Osteocyte (in vitro differentiated cells): ENCODE measurements around the gene MUC13. TPM values are rescaled to one million over a fixed set of nuclear protein-coding genes. Genes with fewer than 3 reads are reported as not detected.

Experiments used
- DNase-seq: peaks from one replicate; pipeline ENCODE4 v3.0.0; 2021; ENCODE audit warnings: mixed read lengths; ENCODE audit not compliant: unreplicated experiment; ENCODE audit errors: extremely low spot score
- H3K27ac Mint-ChIP-seq: one replicate; pipeline ENCODE4 v1.8.0; 2021; ENCODE audit warnings: mild to moderate bottlenecking, mixed read lengths; ENCODE audit not compliant: unreplicated experiment
- H3K27me3 Mint-ChIP-seq: one replicate; pipeline ENCODE4 v1.8.0; 2021; ENCODE audit warnings: mixed read lengths; ENCODE audit not compliant: unreplicated experiment
- H3K36me3 Mint-ChIP-seq: one replicate; pipeline ENCODE4 v1.8.0; 2021; ENCODE audit warnings: mixed read lengths; ENCODE audit not compliant: unreplicated experiment
- H3K4me1 Mint-ChIP-seq: one replicate; pipeline ENCODE4 v1.8.0; 2021; ENCODE audit warnings: mixed read lengths; ENCODE audit not compliant: unreplicated experiment
- H3K4me3 Mint-ChIP-seq: one replicate; pipeline ENCODE4 v1.8.0; 2021; ENCODE audit warnings: mild to moderate bottlenecking, moderate library complexity, mixed read lengths; ENCODE audit not compliant: unreplicated experiment
- H3K9me3 Mint-ChIP-seq: one replicate; pipeline ENCODE4 v1.8.0; 2021; ENCODE audit warnings: mixed read lengths; ENCODE audit not compliant: unreplicated experiment
- CTCF ChIP-seq: fragments of 200-600 bp; sonication (generic); IDR thresholded peaks from 2 replicates; pipeline ENCODE4 v1.5.0; 2021; ENCODE audit warnings: antibody characterized with exemption, mild to moderate bottlenecking, moderate library complexity
- total RNA-seq: library from RNA; stranded (reverse); gene quantifications from 2 replicates; pipeline ENCODE4 v1.2.1, GENCODE V29; 2021

The MUC13 gene
- total RNA-seq, 1 donor from 2014 or later: not detected

- no peaks in the 10 kb centered on the region for H3K27me3 Mint-ChIP-seq
- H3K4me1 Mint-ChIP-seq: peaks cover 2% of the 10 kb centered on the region
- DNase-seq: no peak
- TF ChIP-seq CTCF: no peak
- no peaks in the 10 kb centered on the region for H3K9me3 Mint-ChIP-seq
- H3K27ac Mint-ChIP-seq: no peak overlapping the region
- peaks cover 42% of the 10 kb centered on the region for H3K36me3 Mint-ChIP-seq
- H3K4me3 Mint-ChIP-seq: no peak overlapping the region
These were observed 33.4 kb upstream of the MUC13 start for GRCh38 chr3:124967964-124968363.

GRCh38 chr3:124966521-124967445 is 32.2 kb upstream of the MUC13 start:
- no peak overlapping the region for H3K27ac Mint-ChIP-seq
- TF ChIP-seq CTCF: no peak
- no peaks in the 10 kb centered on the region for H3K27me3 Mint-ChIP-seq
- peaks cover 42% of the 10 kb centered on the region for H3K36me3 Mint-ChIP-seq
- no peak overlapping the region for H3K4me3 Mint-ChIP-seq
- no peaks in the 10 kb centered on the region for H3K9me3 Mint-ChIP-seq
- H3K4me1 Mint-ChIP-seq: peaks cover 2% of the 10 kb centered on the region
- DNase-seq: no peak

GRCh38 chr3:124965413-124965812 is 30.9 kb upstream of the MUC13 start:
- no peaks in the 10 kb centered on the region for H3K27me3 Mint-ChIP-seq
- no peak for DNase-seq
- H3K36me3 Mint-ChIP-seq: peaks cover 36% of the 10 kb centered on the region
- no peaks in the 10 kb centered on the region for H3K9me3 Mint-ChIP-seq
- H3K4me1 Mint-ChIP-seq: peaks cover 2% of the 10 kb centered on the region
- H3K4me3 Mint-ChIP-seq: no peak overlapping the region
- no peak overlapping the region for H3K27ac Mint-ChIP-seq
- TF ChIP-seq CTCF: no peak

GRCh38 chr3:124964387-124964786 is 29.8 kb upstream of the MUC13 start:
- TF ChIP-seq CTCF: no peak
- H3K27me3 Mint-ChIP-seq: no peaks in the 10 kb centered on the region
- no peak overlapping the region for H3K27ac Mint-ChIP-seq
- H3K4me1 Mint-ChIP-seq: peaks cover 2% of the 10 kb centered on the region
- no peak overlapping the region for H3K4me3 Mint-ChIP-seq
- H3K36me3 Mint-ChIP-seq: peaks cover 25% of the 10 kb centered on the region
- DNase-seq: no peak
- no peaks in the 10 kb centered on the region for H3K9me3 Mint-ChIP-seq

GRCh38 chr3:124963755-124964154 is 29.2 kb upstream of the MUC13 start:
- Mint-ChIP-seq H3K4me1 (peaks cover 2% of the 10 kb centered on the region), H3K27me3 (no peaks in the 10 kb centered on the region), H3K27ac (no peak overlapping the region), H3K4me3 (no peak overlapping the region), H3K9me3 (no peaks in the 10 kb centered on the region), H3K36me3 (peaks cover 20% of the 10 kb centered on the region)
- no peak for TF ChIP-seq CTCF
- DNase-seq: no peak
